ENCODE results near the gene NDST1.

The NDST1 gene

GRCh38 chr5:150506571-150507473, 1.1 kb upstream of the NDST1 start:
- H3K4me3 ChIP-seq (ENCODE audit: low read depth, low read length) = no peak overlapping the region

GRCh38 chr5:150508277-150508640, 328 bp downstream of the NDST1 start:
- H3K4me3 ChIP-seq (ENCODE audit: low read depth, low read length) = no peak overlapping the region
- DNase-seq (ENCODE audit: low read depth) = no peak
- no peak for TF ChIP-seq CTCF (conservative IDR thresholded peaks at IDR 0.05; ENCODE audit: low read depth, low read length)

More at GRCh38 chr5:150506571-150507473, 1.1 kb upstream of the NDST1 start:
- no peak for DNase-seq (ENCODE audit: low read depth)
- TF ChIP-seq CTCF (conservative IDR thresholded peaks at IDR 0.05; ENCODE audit: low read depth, low read length) = no peak

- H3K4me3 ChIP-seq (ENCODE audit: low read depth, low read length) = no peak overlapping the region
- TF ChIP-seq CTCF (conservative IDR thresholded peaks at IDR 0.05; ENCODE audit: low read depth, low read length) = no peak
- no peak for DNase-seq (ENCODE audit: low read depth)
These were observed 897 bp downstream of the NDST1 start for GRCh38 chr5:150508828-150509227.

- no peak for TF ChIP-seq CTCF (conservative IDR thresholded peaks at IDR 0.05; ENCODE audit: low read depth, low read length)
- no peak for DNase-seq (ENCODE audit: low read depth)
- H3K4me3 ChIP-seq (ENCODE audit: low read depth, low read length) = no peak overlapping the region
These were observed 2.1 kb downstream of the NDST1 start for GRCh38 chr5:150509992-150510391.

GRCh38 chr5:150510460-150511263, 2.7 kb downstream of the NDST1 start:
- H3K4me3 ChIP-seq (ENCODE audit: low read depth, low read length) = no peak overlapping the region
- TF ChIP-seq CTCF (conservative IDR thresholded peaks at IDR 0.05; ENCODE audit: low read depth, low read length) = no peak
- no peak for DNase-seq (ENCODE audit: low read depth)

GRCh38 chr5:150511578-150512367, 3.8 kb downstream of the NDST1 start:
- H3K4me3 ChIP-seq (ENCODE audit: low read depth, low read length) = no peak overlapping the region
- DNase-seq (ENCODE audit: low read depth) = peak; percentile 58
- no peak for TF ChIP-seq CTCF (conservative IDR thresholded peaks at IDR 0.05; ENCODE audit: low read depth, low read length)

All from choroid plexus epithelial cell (primary cell).